Uterus (tissue), 4 donors: ENCODE results near the gene RBMS1. TPM values are rescaled to one million over a fixed set of nuclear protein-coding genes. Genes with fewer than 3 reads are reported as not detected.

Experiments used
- DNase-seq, 2 donors: peaks; one replicate each; pipeline ENCODE4 v3.0.0-alpha.2; 2019 to 2020
- H3K27ac ChIP-seq, 2 donors: fragments of 200-600 bp; sonication (generic); 1 replicate in 1 of 2; 2 replicates in 1 of 2; pipeline ENCODE4 v1.5.1; 2016 to 2018
- H3K27me3 ChIP-seq, 2 donors: fragments of 200-600 bp; sonication (generic); one replicate each; pipeline ENCODE4 v1.5.1; 2018 to 2019; ENCODE audit warnings: control low read depth in 1 of 2
- H3K36me3 ChIP-seq, 2 donors: fragments of 200-600 bp; sonication (generic); one replicate each; pipeline ENCODE4 v1.5.1; 2019; ENCODE audit warnings: control low read depth in 1 of 2
- H3K4me1 ChIP-seq, 2 donors: fragments of 200-600 bp; sonication (generic); one replicate each; pipeline ENCODE4 v1.5.1; 2018 to 2019; ENCODE audit warnings: control low read depth in 1 of 2
- H3K4me3 ChIP-seq, 2 donors: fragments of 200-600 bp; sonication (generic); 1 replicate in 1 of 2; 2 replicates in 1 of 2; pipeline ENCODE4 v1.5.1; 2018 to 2019; ENCODE audit warnings: mild to moderate bottlenecking in 1 of 2
- H3K9me3 ChIP-seq, 2 donors: fragments of 200-600 bp; sonication (generic); one replicate each; pipeline ENCODE4 v1.5.1; 2019; ENCODE audit warnings: control low read depth in 1 of 2
- CTCF ChIP-seq, 4 experiments: fragments of 200-600 bp in 2 of 4; fragments of 450-650 bp in 2 of 4; sonication (generic) in 2 of 4; IDR thresholded peaks; one replicate each; pipeline ENCODE4 v1.5.1; 2016 to 2019; ENCODE audit warnings: antibody characterized with exemption in 4 of 4, mild to moderate bottlenecking in 2 of 4, moderate library complexity in 1 of 4
- POLR2A ChIP-seq, 2 donors: fragments of 450-650 bp; IDR thresholded peaks; one replicate each; pipeline ENCODE4 v1.6.1; 2016; ENCODE audit warnings: antibody characterized with exemption in 2 of 2, mild to moderate bottlenecking in 1 of 2, moderate library complexity in 1 of 2
- intact Hi-C: fragments of 100-400 bp; cut with DNase I; formaldehyde crosslinking; loops from one replicate; pipeline ENCODE4 v1.15.1; 2023; ENCODE audit warnings: low total_unique reads
- total RNA-seq, 4 donors: library from RNA; depleted of rRNA in 3 of 4; stranded (reverse); fragments of >200 nt in 3 of 4; gene quantifications; one replicate each; pipeline versions ENCODE4 v1.1.0 to v1.2.4, GENCODE V29; 2014 to 2023
- donor health status: DM: yes; HTN: yes; CAD: no.

The RBMS1 gene
- total RNA-seq, 4 donors from 2014 or later = 30.5 to 149 (median 88.9) TPM

- no peak for TF ChIP-seq POLR2A (IDR thresholded peaks at IDR 0.05)
- no peak for TF ChIP-seq CTCF (IDR thresholded peaks at IDR 0.05)
- no peak for DNase-seq
- intact Hi-C loops = no loop called here
- Histone ChIP-seq H3K4me3 (no peak overlapping the region), H3K27me3 (no peaks in the 10 kb centered on the region), H3K4me1 (peaks cover 0 to 11% of the 10 kb centered on the region in 2 donors), H3K27ac (peak overlapping the region; percentile 16 to 66), H3K36me3 (no peaks in the 10 kb centered on the region), H3K9me3 (no peaks in the 10 kb centered on the region)
Measured at GRCh38 chr2:160353813-160354212, 139.8 kb downstream of the RBMS1 start.

- intact Hi-C loops = no loop called here
- H3K4me1 ChIP-seq = peaks cover 0 to 11% of the 10 kb centered on the region in 2 donors
- H3K27ac ChIP-seq = peak overlapping the region; percentile 16 to 66
- no peaks in the 10 kb centered on the region for H3K9me3 ChIP-seq
- no peaks in the 10 kb centered on the region for H3K27me3 ChIP-seq
- no peak for DNase-seq
- H3K36me3 ChIP-seq = no peaks in the 10 kb centered on the region
- no peak overlapping the region for H3K4me3 ChIP-seq
- TF ChIP-seq POLR2A (IDR thresholded peaks at IDR 0.05) = no peak
- TF ChIP-seq CTCF (IDR thresholded peaks at IDR 0.05) = no peak
Measured at GRCh38 chr2:160353166-160353565, 140.4 kb downstream of the RBMS1 start.

- no peak for DNase-seq
- intact Hi-C loops = no loop called here
- Histone ChIP-seq H3K36me3 (no peaks in the 10 kb centered on the region), H3K9me3 (no peaks in the 10 kb centered on the region), H3K4me1 (peaks cover 0 to 11% of the 10 kb centered on the region in 2 donors), H3K4me3 (no peak overlapping the region), H3K27ac (no peak overlapping the region), H3K27me3 (no peaks in the 10 kb centered on the region)
- TF ChIP-seq CTCF (IDR thresholded peaks at IDR 0.05) (no peak), POLR2A (IDR thresholded peaks at IDR 0.05) (no peak)
Measured at GRCh38 chr2:160352500-160352899, 141.1 kb downstream of the RBMS1 start.

- Histone ChIP-seq H3K27me3 (no peaks in the 10 kb centered on the region), H3K27ac (peak overlapping the region in 1 of 2 donors; percentile 22), H3K36me3 (no peaks in the 10 kb centered on the region), H3K9me3 (no peaks in the 10 kb centered on the region), H3K4me1 (peaks cover 0 to 12% of the 10 kb centered on the region in 2 donors), H3K4me3 (no peak overlapping the region)
- no peak for DNase-seq
- TF ChIP-seq CTCF (IDR thresholded peaks at IDR 0.05) (no peak), POLR2A (IDR thresholded peaks at IDR 0.05) (no peak)
- intact Hi-C loops = no loop called here
Measured at GRCh38 chr2:160351956-160352355, 141.7 kb downstream of the RBMS1 start.

- intact Hi-C loops = no loop called here
- no peak overlapping the region for H3K4me3 ChIP-seq
- no peaks in the 10 kb centered on the region for H3K36me3 ChIP-seq
- DNase-seq = no peak
- H3K4me1 ChIP-seq = peaks cover 6 to 21% of the 10 kb centered on the region in 2 donors
- no peaks in the 10 kb centered on the region for H3K27me3 ChIP-seq
- no peaks in the 10 kb centered on the region for H3K9me3 ChIP-seq
- peak overlapping the region in 1 of 2 donors; percentile 10 for H3K27ac ChIP-seq
- TF ChIP-seq CTCF (IDR thresholded peaks at IDR 0.05) = no peak
- TF ChIP-seq POLR2A (IDR thresholded peaks at IDR 0.05) = no peak
Measured at GRCh38 chr2:160349306-160349705, 144.3 kb downstream of the RBMS1 start.
